Measurements from ENCODE around the gene OPRM1.

The OPRM1 gene

GRCh38 chr6:154206141-154206540 is 167.1 kb downstream of the OPRM1 start:
- Histone ChIP-seq H3K4me3 (ENCODE audit: low read depth in 1 of 2, low read length in 2 of 2) (no peak overlapping the region), H2AFZ (ENCODE audit: low read depth, low read length) (no peak overlapping the region), H3K27ac (ENCODE audit: low read length) (no peak overlapping the region), H3K9ac (ENCODE audit: low read depth, low read length) (no peak overlapping the region), H3K36me3 (ENCODE audit: insufficient read depth, low read length) (peaks cover 38% of the 10 kb centered on the region; the same call in 1 of the 2 replicates), H4K20me1 (ENCODE audit: insufficient read depth, low read length) (no peaks in the 10 kb centered on the region), H3K79me2 (ENCODE audit: insufficient read depth, low read length) (no peaks in the 10 kb centered on the region), H3K4me1 (ENCODE audit: insufficient read depth, low read length) (no peaks in the 10 kb centered on the region), H3K4me2 (ENCODE audit: insufficient read depth, low read length) (no peak overlapping the region), H3K27me3 (ENCODE audit: insufficient read depth, low read length, poor library complexity) (no peaks in the 10 kb centered on the region), H3K9me3 (ENCODE audit: insufficient read depth, low read length, severe bottlenecking) (no peaks in the 10 kb centered on the region)
- DNase-seq (no peak), ATAC-seq (ENCODE audit: insufficient read depth, low read depth) (no peak)
- TF ChIP-seq EZH2 (IDR thresholded peaks at IDR 0.05; ENCODE audit: borderline replicate concordance, low read depth, low read length, severe bottlenecking) (no peak), CTCF (IDR thresholded peaks at IDR 0.05; ENCODE audit: borderline replicate concordance, extremely low read depth, low read length, poor library complexity, severe bottlenecking) (no peak)

- Histone ChIP-seq H3K9ac (ENCODE audit: low read depth, low read length) (no peak overlapping the region), H3K4me3 (ENCODE audit: low read depth in 1 of 2, low read length in 2 of 2) (no peak overlapping the region), H3K27ac (ENCODE audit: low read length) (no peak overlapping the region), H3K4me2 (ENCODE audit: insufficient read depth, low read length) (no peak overlapping the region), H4K20me1 (ENCODE audit: insufficient read depth, low read length) (no peaks in the 10 kb centered on the region), H3K36me3 (ENCODE audit: insufficient read depth, low read length) (peaks cover 39% of the 10 kb centered on the region; the same call in 1 of the 2 replicates), H3K4me1 (ENCODE audit: insufficient read depth, low read length) (no peaks in the 10 kb centered on the region), H2AFZ (ENCODE audit: low read depth, low read length) (no peak overlapping the region), H3K9me3 (ENCODE audit: insufficient read depth, low read length, severe bottlenecking) (no peaks in the 10 kb centered on the region), H3K79me2 (ENCODE audit: insufficient read depth, low read length) (no peaks in the 10 kb centered on the region), H3K27me3 (ENCODE audit: insufficient read depth, low read length, poor library complexity) (no peaks in the 10 kb centered on the region)
- no peak for ATAC-seq (ENCODE audit: insufficient read depth, low read depth)
- TF ChIP-seq CTCF (IDR thresholded peaks at IDR 0.05; ENCODE audit: borderline replicate concordance, extremely low read depth, low read length, poor library complexity, severe bottlenecking) (no peak), EZH2 (IDR thresholded peaks at IDR 0.05; ENCODE audit: borderline replicate concordance, low read depth, low read length, severe bottlenecking) (no peak)
- DNase-seq, result no peak
These were observed 168.0 kb downstream of the OPRM1 start for GRCh38 chr6:154206996-154207395.

GRCh38 chr6:154209555-154209954 is 170.5 kb downstream of the OPRM1 start:
- Histone ChIP-seq H3K9ac (ENCODE audit: low read depth, low read length) (no peak overlapping the region), H3K79me2 (ENCODE audit: insufficient read depth, low read length) (no peaks in the 10 kb centered on the region), H3K4me3 (ENCODE audit: low read depth in 1 of 2, low read length in 2 of 2) (no peak overlapping the region), H2AFZ (ENCODE audit: low read depth, low read length) (no peak overlapping the region), H3K36me3 (ENCODE audit: insufficient read depth, low read length) (peaks cover 43% of the 10 kb centered on the region; the same call in 1 of the 2 replicates), H3K4me2 (ENCODE audit: insufficient read depth, low read length) (no peak overlapping the region), H3K27me3 (ENCODE audit: insufficient read depth, low read length, poor library complexity) (no peaks in the 10 kb centered on the region), H3K9me3 (ENCODE audit: insufficient read depth, low read length, severe bottlenecking) (no peaks in the 10 kb centered on the region), H4K20me1 (ENCODE audit: insufficient read depth, low read length) (no peaks in the 10 kb centered on the region), H3K4me1 (ENCODE audit: insufficient read depth, low read length) (no peaks in the 10 kb centered on the region), H3K27ac (ENCODE audit: low read length) (no peak overlapping the region)
- TF ChIP-seq EZH2 (IDR thresholded peaks at IDR 0.05; ENCODE audit: borderline replicate concordance, low read depth, low read length, severe bottlenecking), result no peak
- no peak for TF ChIP-seq CTCF (IDR thresholded peaks at IDR 0.05; ENCODE audit: borderline replicate concordance, extremely low read depth, low read length, poor library complexity, severe bottlenecking)
- ATAC-seq (ENCODE audit: insufficient read depth, low read depth) (no peak), DNase-seq (no peak)

- H3K4me2 ChIP-seq (ENCODE audit: insufficient read depth, low read length), result no peak overlapping the region
- H3K4me3 ChIP-seq (ENCODE audit: low read depth in 1 of 2, low read length in 2 of 2), result no peak overlapping the region
- H3K36me3 ChIP-seq (ENCODE audit: insufficient read depth, low read length), result peaks cover 37% of the 10 kb centered on the region; the same call in 1 of the 2 replicates
- no peak overlapping the region for H2AFZ ChIP-seq (ENCODE audit: low read depth, low read length)
- H3K4me1 ChIP-seq (ENCODE audit: insufficient read depth, low read length), result no peaks in the 10 kb centered on the region
- H3K27ac ChIP-seq (ENCODE audit: low read length), result no peak overlapping the region
- H3K79me2 ChIP-seq (ENCODE audit: insufficient read depth, low read length), result no peaks in the 10 kb centered on the region
- H3K9ac ChIP-seq (ENCODE audit: low read depth, low read length), result no peak overlapping the region
- no peaks in the 10 kb centered on the region for H4K20me1 ChIP-seq (ENCODE audit: insufficient read depth, low read length)
- no peak for TF ChIP-seq CTCF (IDR thresholded peaks at IDR 0.05; ENCODE audit: borderline replicate concordance, extremely low read depth, low read length, poor library complexity, severe bottlenecking)
- no peak for TF ChIP-seq EZH2 (IDR thresholded peaks at IDR 0.05; ENCODE audit: borderline replicate concordance, low read depth, low read length, severe bottlenecking)
- no peaks in the 10 kb centered on the region for H3K27me3 ChIP-seq (ENCODE audit: insufficient read depth, low read length, poor library complexity)
- DNase-seq, result no peak
- ATAC-seq (ENCODE audit: insufficient read depth, low read depth), result no peak
- H3K9me3 ChIP-seq (ENCODE audit: insufficient read depth, low read length, severe bottlenecking), result no peaks in the 10 kb centered on the region
These were observed 171.6 kb downstream of the OPRM1 start for GRCh38 chr6:154210678-154211077.
